ENCODE measurements around the gene HTR2B.
"Not testable (repeated sequence)": the region's sequence is repeated elsewhere in the genome, so short reads cannot be mapped to it uniquely, and the experiment has no call there.

The HTR2B gene

GRCh38 chr2:231088754-231089153, 36.1 kb downstream of the HTR2B start:
- no peak for DNase-seq

- no peak for DNase-seq
Observed at GRCh38 chr2:231084565-231084964, 40.3 kb downstream of the HTR2B start.

GRCh38 chr2:231069379-231070054, 55.3 kb downstream of the HTR2B start:
- no peak for DNase-seq

GRCh38 chr2:231068525-231069222, 56.2 kb downstream of the HTR2B start:
- no peak for DNase-seq

GRCh38 chr2:231067531-231067930, 57.3 kb downstream of the HTR2B start:
- DNase-seq, result not testable (repeated sequence)

- no peak for DNase-seq
Observed at GRCh38 chr2:231065966-231066365, 58.9 kb downstream of the HTR2B start.

GRCh38 chr2:231063347-231063746, 61.5 kb downstream of the HTR2B start:
- DNase-seq, result no peak

GRCh38 chr2:231062776-231063175, 62.1 kb downstream of the HTR2B start:
- DNase-seq, result no peak

- DNase-seq, result no peak
Observed at GRCh38 chr2:231059756-231060155, 65.1 kb downstream of the HTR2B start.

- DNase-seq, result no peak
Observed at GRCh38 chr2:231058761-231059550, 65.9 kb downstream of the HTR2B start.
